Central memory CD4-positive, alpha-beta T cell (primary cell): ENCODE measurements around the gene PITX2.

Experiments
- DNase-seq: peaks from one replicate; pipeline ENCODE4 v3.0.0; 2022

Gene PITX2

DNA sequence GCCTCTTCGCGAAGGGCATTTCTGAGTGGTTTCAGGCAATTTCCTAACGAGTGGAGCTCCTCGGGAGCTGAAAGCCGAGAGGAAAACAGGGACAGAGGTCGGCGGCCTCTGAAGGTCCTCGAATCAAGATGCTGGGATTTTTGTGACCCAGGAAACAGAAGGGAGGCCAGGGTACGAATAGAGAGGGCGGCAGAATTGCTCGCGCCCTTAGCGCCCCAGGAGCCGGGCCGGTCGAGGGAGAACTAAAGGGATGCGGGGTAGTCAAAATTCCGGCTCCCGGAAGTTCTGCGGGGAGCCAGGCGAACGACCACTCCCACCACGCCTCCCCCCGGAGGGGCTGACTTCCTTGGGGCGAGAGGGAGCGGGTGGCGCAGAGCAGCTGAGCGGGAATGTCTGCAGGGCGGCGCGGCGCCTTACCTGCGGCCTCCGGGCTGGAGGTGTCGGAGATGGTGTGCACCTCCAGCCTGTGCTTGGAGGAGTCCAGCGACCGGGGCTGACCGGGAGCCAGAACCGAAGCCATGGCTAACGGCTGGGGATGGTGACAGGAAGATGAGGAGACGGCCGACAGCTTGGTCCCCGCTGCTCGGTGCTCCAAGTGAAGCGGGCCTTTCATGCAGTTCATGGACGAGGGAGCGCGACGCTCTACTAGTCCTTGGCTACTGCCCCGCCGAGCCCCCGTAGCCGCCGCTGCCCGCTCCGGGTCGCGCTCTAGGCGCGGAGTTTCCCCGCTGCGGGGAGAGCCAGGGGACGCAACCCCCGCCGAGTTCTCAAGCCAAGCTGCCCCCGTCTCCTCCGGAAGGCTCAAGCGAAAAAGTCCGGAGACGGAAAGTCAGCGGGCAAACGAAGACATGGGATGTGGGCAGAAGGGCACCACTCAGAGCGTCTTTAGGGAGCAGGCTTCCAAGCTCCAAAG is 782 bp downstream of the PITX2 start:
- DNase-seq, result no peak

DNA sequence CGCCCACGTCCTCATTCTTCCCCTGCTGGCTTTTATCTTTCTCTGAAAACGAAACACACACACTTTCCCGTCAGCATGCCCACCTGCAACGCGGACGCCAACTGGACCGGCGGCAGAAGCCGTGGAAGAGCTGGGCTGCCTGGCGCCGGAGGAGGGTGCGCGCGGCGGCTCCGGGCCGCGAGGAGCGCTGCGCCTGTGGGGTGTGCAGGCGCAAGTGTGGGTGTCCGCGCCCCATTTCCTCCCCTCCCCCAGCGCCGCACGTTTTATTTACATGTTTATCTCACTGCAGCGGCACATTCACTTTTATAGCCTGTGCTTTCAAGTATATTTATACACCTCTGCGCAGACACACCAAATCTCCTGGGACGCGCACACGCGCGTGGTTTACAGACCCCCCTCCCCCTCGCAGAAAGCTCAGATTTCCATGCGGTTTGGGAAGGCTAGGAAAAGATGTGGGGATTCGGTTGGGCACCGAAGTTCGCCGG is 1.5 kb downstream of the PITX2 start:
- DNase-seq, result no peak

GRCh38 chr4:110620691-110621327 is 2.1 kb downstream of the PITX2 start:
- no peak for DNase-seq

- DNase-seq, result no peak
Observed at GRCh38 chr4:110620322-110620690, 2.6 kb downstream of the PITX2 start.

DNA sequence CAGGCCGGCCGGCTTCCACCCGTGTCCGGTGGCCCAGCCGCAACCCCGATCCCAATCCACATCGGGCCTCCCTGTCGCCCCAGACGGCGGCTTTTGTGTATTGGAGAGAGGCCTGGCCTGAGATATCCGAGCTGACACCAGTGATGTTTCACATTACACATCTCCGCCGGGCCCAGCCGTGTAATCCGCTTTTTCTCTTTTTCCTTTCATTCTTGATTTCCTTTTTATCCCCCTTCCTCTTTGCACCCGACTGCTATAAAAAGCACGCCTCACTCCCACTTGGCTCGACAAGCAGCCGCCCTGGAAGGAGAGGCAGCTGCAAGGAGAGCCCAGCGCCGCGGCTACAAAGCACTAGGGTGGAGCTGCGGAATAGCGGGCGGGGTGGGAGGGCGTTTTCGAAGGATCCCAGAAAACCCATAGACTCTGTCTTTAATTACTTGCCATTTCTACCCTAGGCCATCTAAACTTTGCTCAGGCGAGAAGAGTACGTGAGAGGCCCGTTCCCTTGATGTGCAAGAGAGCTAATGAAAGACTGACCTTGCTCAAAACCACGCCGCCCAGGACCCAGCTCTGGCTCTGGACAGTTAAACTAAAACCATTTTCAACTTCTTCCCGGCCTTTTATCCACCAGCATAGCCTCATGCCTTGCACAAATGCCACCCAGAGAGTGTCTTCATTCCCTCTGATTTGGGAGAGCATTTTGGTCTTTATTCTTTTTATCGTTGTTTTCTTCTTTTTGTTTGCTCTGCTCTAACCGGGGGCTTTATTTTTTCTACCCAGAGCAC is 3.2 kb downstream of the PITX2 start:
- no peak for DNase-seq

- no peak for DNase-seq
Observed at GRCh38 chr4:110618581-110619462, 4.1 kb downstream of the PITX2 start.

GRCh38 chr4:110617646-110618580 is 5.0 kb downstream of the PITX2 start:
- DNase-seq, result no peak

DNA sequence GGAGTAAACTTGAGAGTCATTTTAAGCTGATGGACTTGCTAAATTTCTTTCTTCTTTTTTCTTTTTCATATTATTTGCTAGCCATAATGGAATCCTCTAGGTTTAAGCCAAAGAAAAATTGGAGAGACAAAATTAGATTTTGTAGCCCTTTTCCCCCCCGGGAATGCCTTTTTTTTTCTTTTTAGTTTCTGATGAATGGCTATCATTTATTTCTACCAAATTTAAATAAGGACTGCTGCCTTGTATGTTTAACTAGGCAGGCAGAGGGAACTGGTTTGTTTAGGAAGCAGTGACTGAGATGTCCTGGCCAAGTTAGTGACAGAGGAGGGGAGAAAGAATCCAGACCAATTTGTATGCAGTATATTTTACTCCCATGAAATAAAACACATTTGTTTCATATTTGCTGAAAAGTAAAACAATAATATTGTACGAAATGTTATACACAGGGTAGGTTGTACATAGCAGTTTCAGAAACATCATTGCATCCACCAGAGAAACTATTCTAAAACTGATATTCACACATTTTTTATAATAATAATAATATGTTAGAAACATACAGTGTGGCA is 5.7 kb downstream of the PITX2 start:
- DNase-seq, result no peak

DNA sequence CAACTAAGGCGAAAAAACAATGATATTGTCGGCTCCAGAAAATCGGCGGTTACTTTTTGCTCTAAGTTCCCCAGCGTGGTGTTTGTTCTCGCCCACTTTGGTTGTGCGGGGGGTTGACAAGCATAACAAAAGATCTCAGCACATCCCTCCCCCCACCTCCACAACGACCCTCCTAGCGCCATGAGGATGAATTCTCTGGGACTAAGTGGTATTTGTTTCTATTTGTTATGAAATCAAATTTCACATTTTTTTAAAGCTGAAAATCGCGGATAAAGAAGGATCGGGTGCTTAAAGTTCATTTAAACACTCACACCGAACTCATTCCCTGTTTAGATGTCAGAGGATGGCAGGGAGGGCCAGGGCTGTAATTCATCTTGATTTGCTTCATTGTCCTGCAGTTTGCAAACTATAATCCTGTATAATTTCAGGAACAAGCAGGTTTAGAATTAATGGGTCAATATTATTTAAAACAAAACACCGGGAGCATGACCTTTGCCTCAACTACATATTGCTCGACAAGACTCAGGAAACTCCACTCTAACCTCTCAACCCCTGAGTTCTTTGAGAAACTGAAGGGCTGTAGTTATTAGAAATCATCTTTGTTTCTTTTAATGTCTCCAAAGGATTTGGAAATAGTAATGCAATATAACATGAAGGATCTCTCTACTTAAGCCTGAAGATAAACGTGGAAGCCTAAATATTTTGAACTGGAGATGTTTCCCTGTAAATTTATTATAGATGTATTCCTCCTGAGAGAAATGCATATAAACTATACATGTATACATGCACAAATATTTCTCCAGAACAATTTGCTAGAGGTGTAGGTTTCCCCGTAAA is 6.4 kb downstream of the PITX2 start:
- DNase-seq, result no peak

DNA sequence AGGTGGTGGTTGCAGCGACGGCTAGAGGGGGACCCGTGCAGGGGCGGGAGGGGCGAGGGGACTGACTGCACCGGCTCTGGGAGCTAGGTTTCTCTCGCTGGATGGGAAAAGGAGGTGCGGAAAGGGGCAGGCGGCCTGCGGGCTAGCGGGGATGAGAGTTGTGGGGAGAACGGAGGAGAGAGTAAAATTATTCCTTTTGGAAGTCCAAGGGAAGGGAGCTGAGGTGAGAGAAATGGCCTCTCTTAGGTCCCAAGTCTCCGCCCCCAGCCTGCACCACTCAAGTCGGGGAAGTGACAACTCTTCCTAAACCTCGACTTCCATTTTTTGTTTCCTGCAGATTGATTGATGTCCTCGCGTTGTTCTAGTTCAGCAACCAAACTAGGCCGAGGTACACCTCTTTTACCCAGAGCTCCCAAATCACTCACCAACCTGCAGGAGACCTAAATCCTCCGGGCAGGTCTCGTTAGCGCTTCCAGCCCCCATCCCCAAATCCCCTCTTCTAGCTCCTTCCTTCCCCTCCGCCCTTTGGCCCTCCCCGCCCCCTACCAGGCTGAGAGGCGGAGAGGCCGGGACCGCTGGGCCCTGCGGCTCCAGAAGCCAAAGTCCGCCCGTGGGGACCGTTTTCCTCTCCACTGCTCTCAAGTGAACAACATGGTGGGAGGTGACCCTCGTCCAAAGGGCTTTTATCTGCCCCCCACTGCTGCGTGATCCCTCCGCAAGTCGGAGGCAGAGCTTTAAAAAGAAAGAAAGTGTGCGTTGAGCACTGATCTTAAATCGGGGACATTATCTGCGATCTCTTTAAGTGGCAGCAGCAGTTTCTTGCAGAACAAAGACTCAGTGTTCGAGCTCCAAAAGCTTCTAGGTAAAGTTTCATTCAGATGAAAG is 7.3 kb downstream of the PITX2 start:
- no peak for DNase-seq

- DNase-seq, result no peak
Observed at GRCh38 chr4:110614976-110615352, 7.9 kb downstream of the PITX2 start.

DNA sequence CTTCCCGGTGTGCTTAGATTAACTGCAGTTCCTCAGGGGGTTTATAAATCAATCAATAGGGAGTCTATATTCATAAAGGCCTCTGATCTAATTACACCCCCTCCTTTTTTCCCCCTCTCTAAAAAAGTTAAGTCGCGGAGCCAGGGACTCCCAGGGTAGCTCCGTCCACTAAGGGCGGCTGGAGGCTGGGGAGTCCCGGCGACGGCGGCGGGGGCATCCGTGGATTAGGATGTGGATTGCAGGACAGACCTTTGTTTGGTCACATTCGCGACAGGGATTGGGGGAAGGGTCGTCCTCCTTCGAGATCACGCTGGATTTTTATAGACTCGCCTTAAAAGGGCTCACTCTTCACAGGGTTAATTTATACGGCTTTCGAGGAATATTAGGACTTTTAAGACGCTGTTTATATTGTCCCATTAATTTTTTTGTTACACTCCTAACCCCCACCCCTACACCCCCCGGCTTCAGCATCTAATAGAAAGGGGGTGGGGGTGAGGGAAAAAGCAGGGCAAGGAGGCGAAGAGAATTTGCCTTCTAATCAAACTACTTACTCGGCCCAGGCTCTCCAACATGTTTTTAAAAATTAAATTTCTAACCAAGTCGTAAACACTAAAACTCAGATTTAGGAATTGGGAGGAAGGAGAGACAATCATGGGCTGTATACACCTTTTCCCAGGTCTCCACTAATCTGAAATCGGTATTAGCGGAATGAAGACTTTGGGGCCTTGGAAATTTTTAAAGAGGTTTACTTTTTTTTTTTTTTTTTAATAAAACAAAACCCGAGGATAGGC is 8.5 kb downstream of the PITX2 start:
- DNase-seq, result no peak

- DNase-seq, result no peak
Observed at GRCh38 chr4:110613745-110614144, 9.1 kb downstream of the PITX2 start.

- no peak for DNase-seq
Observed at GRCh38 chr4:110612631-110613269, 10.1 kb downstream of the PITX2 start.

GRCh38 chr4:110611968-110612447 is 10.9 kb downstream of the PITX2 start:
- no peak for DNase-seq

- no peak for DNase-seq
Observed at GRCh38 chr4:110610940-110611831, 11.7 kb downstream of the PITX2 start.
